Glutamatergic neuron (in vitro differentiated cells): ENCODE data around the gene XKR7. TPM values are rescaled to one million over a fixed set of nuclear protein-coding genes. Genes with fewer than 3 reads are reported as not detected.

Experiments used
- DNase-seq: peaks from one replicate; pipeline ENCODE4 v3.0.0; 2022
- H3K27ac Mint-ChIP-seq: one replicate; pipeline ENCODE4 v1.8.0; 2020; ENCODE audit warnings: mild to moderate bottlenecking, mixed read lengths, inconsistent platforms; ENCODE audit not compliant: unreplicated experiment
- H3K27me3 Mint-ChIP-seq: one replicate; pipeline ENCODE4 v1.8.0; 2020; ENCODE audit warnings: mild to moderate bottlenecking, moderate library complexity, mixed read lengths, inconsistent platforms; ENCODE audit not compliant: unreplicated experiment
- H3K36me3 Mint-ChIP-seq: one replicate; pipeline ENCODE4 v1.8.0; 2020; ENCODE audit warnings: mild to moderate bottlenecking, mixed read lengths, inconsistent platforms; ENCODE audit not compliant: unreplicated experiment
- H3K4me1 Mint-ChIP-seq: one replicate; pipeline ENCODE4 v1.8.0; 2020; ENCODE audit warnings: mild to moderate bottlenecking, low read depth, mixed read lengths, inconsistent platforms; ENCODE audit not compliant: unreplicated experiment
- H3K4me3 Mint-ChIP-seq: one replicate; pipeline ENCODE4 v1.8.0; 2020; ENCODE audit warnings: mild to moderate bottlenecking, mixed read lengths, inconsistent platforms; ENCODE audit not compliant: unreplicated experiment
- H3K9me3 Mint-ChIP-seq: one replicate; pipeline ENCODE4 v1.8.0; 2020; ENCODE audit warnings: mild to moderate bottlenecking, moderate library complexity, mixed read lengths, inconsistent platforms; ENCODE audit not compliant: unreplicated experiment
- total RNA-seq: library from RNA; stranded (reverse); fragmentation: NEBNext Ultra II Directional; extraction: Animal tissue kit (Norgen Biotek cat#: 25700); gene quantifications from one replicate; pipeline ENCODE4 v1.2.1, GENCODE V29; 2021; ENCODE audit not compliant: unreplicated experiment
- TF ChIP-seq, protein P1 (sequence below): fragments of 200-600 bp; sonication (generic); IDR thresholded peaks from one replicate; pipeline ENCODE4 v1.5.0; 2021; ENCODE audit not compliant: partially characterized antibody, unreplicated experiment

Gene XKR7
- total RNA-seq, 1 donor from 2014 or later = 284 TPM

DNA sequence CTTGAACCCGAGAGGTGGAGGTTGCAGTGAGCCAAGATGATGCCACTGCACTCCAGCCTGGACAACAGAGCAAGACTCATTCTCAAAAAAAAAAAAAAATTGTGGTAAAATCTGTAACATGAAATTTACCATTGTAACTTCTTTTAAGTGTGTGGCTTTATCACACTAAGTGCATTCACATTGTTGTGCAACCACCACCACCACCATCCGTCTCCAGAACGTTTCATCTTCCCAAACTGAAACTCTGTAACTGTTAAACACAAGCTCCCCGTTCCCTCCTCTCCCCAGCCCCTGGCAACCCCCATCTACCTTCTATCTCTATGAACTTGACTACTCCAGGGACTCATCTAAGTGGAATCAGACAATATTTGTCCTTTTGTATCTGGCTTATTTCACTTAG, 45.8 kb upstream of the XKR7 start:
- peaks cover 6% of the 10 kb centered on the region for H3K9me3 Mint-ChIP-seq
- H3K27ac Mint-ChIP-seq = no peak overlapping the region
- H3K36me3 Mint-ChIP-seq = no peaks in the 10 kb centered on the region
- no peak for DNase-seq
- TF ChIP-seq, protein P1, sequence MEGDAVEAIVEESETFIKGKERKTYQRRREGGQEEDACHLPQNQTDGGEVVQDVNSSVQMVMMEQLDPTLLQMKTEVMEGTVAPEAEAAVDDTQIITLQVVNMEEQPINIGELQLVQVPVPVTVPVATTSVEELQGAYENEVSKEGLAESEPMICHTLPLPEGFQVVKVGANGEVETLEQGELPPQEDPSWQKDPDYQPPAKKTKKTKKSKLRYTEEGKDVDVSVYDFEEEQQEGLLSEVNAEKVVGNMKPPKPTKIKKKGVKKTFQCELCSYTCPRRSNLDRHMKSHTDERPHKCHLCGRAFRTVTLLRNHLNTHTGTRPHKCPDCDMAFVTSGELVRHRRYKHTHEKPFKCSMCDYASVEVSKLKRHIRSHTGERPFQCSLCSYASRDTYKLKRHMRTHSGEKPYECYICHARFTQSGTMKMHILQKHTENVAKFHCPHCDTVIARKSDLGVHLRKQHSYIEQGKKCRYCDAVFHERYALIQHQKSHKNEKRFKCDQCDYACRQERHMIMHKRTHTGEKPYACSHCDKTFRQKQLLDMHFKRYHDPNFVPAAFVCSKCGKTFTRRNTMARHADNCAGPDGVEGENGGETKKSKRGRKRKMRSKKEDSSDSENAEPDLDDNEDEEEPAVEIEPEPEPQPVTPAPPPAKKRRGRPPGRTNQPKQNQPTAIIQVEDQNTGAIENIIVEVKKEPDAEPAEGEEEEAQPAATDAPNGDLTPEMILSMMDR = no peak
- peaks cover 4% of the 10 kb centered on the region for H3K4me1 Mint-ChIP-seq
- no peak overlapping the region for H3K4me3 Mint-ChIP-seq
- peaks cover 7% of the 10 kb centered on the region for H3K27me3 Mint-ChIP-seq

DNA sequence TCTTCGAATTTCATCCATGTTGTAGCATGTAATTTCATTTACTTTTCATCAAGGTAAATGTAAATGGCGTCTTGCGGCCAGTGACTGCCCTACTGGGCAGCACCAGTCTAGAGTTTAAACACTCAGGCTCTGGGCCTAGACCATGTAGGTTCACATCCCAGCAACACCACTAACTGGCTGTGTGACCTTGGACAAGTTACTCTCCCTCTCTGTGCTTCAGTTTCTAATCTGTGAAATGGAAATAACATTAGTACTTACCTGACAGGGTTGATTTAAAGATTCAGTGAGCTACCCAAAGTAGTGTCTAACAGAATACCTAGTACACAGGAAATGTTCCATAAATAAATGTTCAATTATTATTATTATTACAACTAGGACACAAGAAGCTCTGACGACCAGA, 45.4 kb upstream of the XKR7 start:
- no peaks in the 10 kb centered on the region for H3K36me3 Mint-ChIP-seq
- no peak overlapping the region for H3K27ac Mint-ChIP-seq
- H3K4me3 Mint-ChIP-seq = no peak overlapping the region
- H3K27me3 Mint-ChIP-seq = peaks cover 7% of the 10 kb centered on the region
- H3K4me1 Mint-ChIP-seq = peaks cover 6% of the 10 kb centered on the region
- DNase-seq = no peak
- peaks cover 6% of the 10 kb centered on the region for H3K9me3 Mint-ChIP-seq
- TF ChIP-seq, protein P1 = no peak

DNA sequence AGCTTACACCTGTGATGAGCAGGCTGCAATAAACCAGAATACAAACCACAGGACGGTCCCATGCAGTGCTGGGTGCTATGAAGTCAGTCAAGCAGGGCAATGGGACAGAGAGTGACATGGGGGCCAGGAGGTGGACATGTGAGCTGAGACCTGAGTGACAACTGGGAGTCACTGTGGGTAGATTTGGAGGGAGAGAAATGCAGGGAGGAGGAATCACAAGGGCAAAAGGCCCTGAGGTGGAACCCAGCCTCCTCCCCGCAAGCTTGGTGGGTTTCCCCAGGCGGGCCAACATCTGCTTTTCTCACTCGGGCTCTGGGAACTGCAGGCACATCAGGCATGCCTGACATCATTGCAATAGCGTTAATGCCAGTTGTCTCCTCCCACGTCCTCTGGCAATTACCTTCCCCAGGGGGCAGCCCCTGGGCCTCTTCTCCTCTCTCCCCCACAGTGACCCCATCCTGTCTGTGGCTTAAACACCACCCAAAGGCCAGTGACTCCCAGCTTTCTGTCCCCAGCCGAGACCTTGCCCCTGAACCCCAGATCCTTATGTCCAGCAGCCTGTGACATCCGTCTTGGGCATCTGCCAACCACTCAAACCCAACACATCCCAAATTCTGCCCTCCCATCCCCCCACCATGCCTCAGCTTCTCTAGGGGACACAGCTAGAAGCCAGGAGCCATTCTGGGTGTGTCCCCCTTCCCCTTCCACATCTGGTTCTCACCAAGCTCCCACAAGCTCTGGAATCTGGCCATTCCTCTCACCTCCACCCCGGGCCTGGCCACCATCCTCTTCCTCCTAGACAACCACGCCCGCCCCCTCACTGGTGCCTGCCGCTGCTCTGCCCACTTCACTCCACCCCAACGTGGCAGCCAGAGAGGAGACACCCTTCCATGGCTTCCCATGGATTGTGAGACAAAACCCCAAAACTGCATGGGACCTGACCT, 44.3 kb upstream of the XKR7 start:
- Mint-ChIP-seq H3K27ac (no peak overlapping the region), H3K4me1 (peaks cover 8% of the 10 kb centered on the region), H3K4me3 (no peak overlapping the region), H3K9me3 (peaks cover 6% of the 10 kb centered on the region), H3K36me3 (no peaks in the 10 kb centered on the region), H3K27me3 (peaks cover 7% of the 10 kb centered on the region)
- TF ChIP-seq, protein P1 = no peak
- peak; percentile 20 for DNase-seq

DNA sequence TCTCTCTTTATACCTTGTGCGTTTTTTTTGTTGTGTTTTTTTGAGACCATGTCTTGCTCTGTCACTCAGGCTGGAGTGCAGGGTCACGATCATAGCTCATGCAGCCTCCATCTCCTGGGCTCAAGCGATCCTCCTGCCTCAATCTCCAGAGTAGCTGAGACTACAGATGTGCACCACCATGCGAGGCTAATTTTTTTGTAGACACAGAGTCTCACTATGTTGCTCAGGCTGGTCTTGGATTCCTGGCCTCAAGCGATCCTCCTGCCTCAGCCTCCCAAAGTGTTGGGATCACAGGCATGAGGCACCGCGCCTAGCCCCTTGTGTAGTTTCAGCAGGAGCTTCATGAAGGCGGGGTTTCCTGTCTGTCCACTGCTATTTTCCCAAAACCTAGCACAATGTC, 43.4 kb upstream of the XKR7 start:
- Mint-ChIP-seq H3K9me3 (peaks cover 6% of the 10 kb centered on the region), H3K4me3 (no peak overlapping the region), H3K36me3 (no peaks in the 10 kb centered on the region), H3K27ac (no peak overlapping the region), H3K27me3 (peaks cover 7% of the 10 kb centered on the region), H3K4me1 (peaks cover 12% of the 10 kb centered on the region)
- no peak for DNase-seq
- TF ChIP-seq, protein P1 = no peak

DNA sequence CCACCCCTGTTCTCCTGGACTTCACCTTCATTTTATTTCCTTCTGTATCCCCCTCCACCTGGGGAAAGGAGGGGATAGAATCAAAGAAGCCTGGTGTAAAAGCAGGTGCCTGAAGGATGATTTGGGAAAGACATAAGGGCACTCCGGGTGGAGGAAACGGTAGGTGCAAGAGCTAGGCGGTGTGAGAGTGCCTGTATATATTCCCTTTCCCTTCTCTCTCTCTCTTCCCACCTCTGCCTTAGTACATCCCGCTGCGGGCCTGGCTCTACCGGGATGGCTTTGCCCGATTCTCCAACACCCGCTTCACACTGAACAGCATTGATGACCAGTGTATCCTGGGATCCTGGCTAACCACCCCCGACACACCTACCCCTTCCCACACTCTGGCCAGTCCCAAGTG, 42.3 kb upstream of the XKR7 start:
- Mint-ChIP-seq H3K4me3 (no peak overlapping the region), H3K36me3 (no peaks in the 10 kb centered on the region), H3K27ac (no peak overlapping the region), H3K4me1 (peaks cover 13% of the 10 kb centered on the region), H3K27me3 (peaks cover 2% of the 10 kb centered on the region), H3K9me3 (peaks cover 6% of the 10 kb centered on the region)
- TF ChIP-seq, protein P1 = no peak
- no peak for DNase-seq
